Measurements from ENCODE around the gene LSM4. TPM values are rescaled to one million over a fixed set of nuclear protein-coding genes. Genes with fewer than 3 reads are reported as not detected.

The LSM4 gene
- total RNA-seq, 1 donor from 2014 or later: 198 TPM

- H3K27ac Mint-ChIP-seq: no peak overlapping the region
- no peaks in the 10 kb centered on the region for H3K9me3 Mint-ChIP-seq
- H3K36me3 Mint-ChIP-seq (ENCODE audit: low read depth): no peaks in the 10 kb centered on the region
- H3K4me1 Mint-ChIP-seq (ENCODE audit: low read depth): no peaks in the 10 kb centered on the region
- DNase-seq (ENCODE audit: low spot score): no peak
- H3K4me3 Mint-ChIP-seq: no peak overlapping the region
- intact Hi-C loops (cut with micrococcal nuclease): no loop called here
- peaks cover 9% of the 10 kb centered on the region for H3K27me3 Mint-ChIP-seq (ENCODE audit: insufficient read depth)
These were observed 65.1 kb downstream of the LSM4 start for GRCh38 chr19:18257503-18258470.

Other genes with a start within 250 kb of the LSM4 start
- gene IL12RB1, start 236.1 kb downstream of the LSM4 start, total RNA-seq: 44.5 and 47.5 TPM in 2 replicates
- 16.5 and 17.6 TPM in 2 replicates for gene MAST3, start 225.3 kb downstream of the LSM4 start, total RNA-seq
- 14.7 and 15.6 TPM in 2 replicates for gene PIK3R2, start 169.9 kb downstream of the LSM4 start, total RNA-seq
- gene IFI30, start 149.3 kb downstream of the LSM4 start, total RNA-seq: 45.3 and 49.9 TPM in 2 replicates
- gene MPV17L2, start 129.9 kb downstream of the LSM4 start, total RNA-seq: 19.2 and 23.3 TPM in 2 replicates
- gene RAB3A, start 119.0 kb downstream of the LSM4 start, total RNA-seq: 7.2 and 11.0 TPM in 2 replicates
- not detected in 2 replicates for gene PDE4C, start 96.6 kb downstream of the LSM4 start, total RNA-seq
- gene IQCN, start 48.6 kb downstream of the LSM4 start, total RNA-seq: 2.8 and 3.2 TPM in 2 replicates
- gene JUND, start 41.5 kb downstream of the LSM4 start, total RNA-seq: 431 and 455 TPM in 2 replicates
- gene PGPEP1, start 17.5 kb upstream of the LSM4 start, total RNA-seq: 17.9 and 21.5 TPM in 2 replicates
- not detected in 2 replicates for gene GDF15, start 63.1 kb upstream of the LSM4 start, total RNA-seq
- gene LRRC25, start 74.5 kb upstream of the LSM4 start, total RNA-seq: not detected in 2 replicates
- 135 and 141 TPM in 2 replicates for gene SSBP4, start 96.3 kb upstream of the LSM4 start, total RNA-seq
- 9.0 and 10.7 TPM in 2 replicates for gene ISYNA1, start 115.1 kb upstream of the LSM4 start, total RNA-seq
- gene ELL, start 199.0 kb upstream of the LSM4 start, total RNA-seq: 23.6 and 24.1 TPM in 2 replicates
- 163 and 167 TPM in 2 replicates for gene FKBP8, start 220.5 kb upstream of the LSM4 start, total RNA-seq
- gene KXD1, start 234.8 kb upstream of the LSM4 start, total RNA-seq: 128 and 133 TPM in 2 replicates
- 1,472 and 1,500 TPM in 2 replicates for gene UBA52, start 248.8 kb upstream of the LSM4 start, total RNA-seq

Measured in activated T-helper 1 cell treated with anti-CD3 and anti-CD28 coated beads, Interleukin-12 subunit alpha, Interleukin-12 subunit beta, Interleukin-2, Interleukin-4 antibody, amounts not matched to agents 30 ng/mL and 10 ng/mL and 1 ng/mL, durations not matched to agents 14 hours and 24 hours and 36 hours (primary cell).